Cardiac fibroblast (primary cell): ENCODE data around the gene KIRREL1.
A peak's percentile ranks its signal among the peaks of the same experiment; 100 is the strongest.

ENCODE experiments used
- DNase-seq, 2 donors: peaks; one replicate each; pipeline versions ENCODE4 v3.0.0 to v3.0.0-alpha.2; 2010; ENCODE audit warnings: low read depth in 2 of 2
- H3K4me3 ChIP-seq, 2 donors: replicated peaks in 1 of 2; 1 replicate in 1 of 2; 2 replicates in 1 of 2; pipeline ENCODE4 v1.5.1; 2011; ENCODE audit warnings: low read depth in 2 of 2, low read length in 2 of 2, mild to moderate bottlenecking in 2 of 2, moderate library complexity in 1 of 2
- CTCF ChIP-seq: IDR thresholded peaks from one replicate; pipeline ENCODE4 v1.5.1; 2011; ENCODE audit warnings: low read depth, mild to moderate bottlenecking, low read length, inconsistent platforms

KIRREL1 gene

GRCh38 chr1:157982136-157982535 lies 11.3 kb upstream of the KIRREL1 start:
- H3K4me3 ChIP-seq, result no peak overlapping the region
- DNase-seq, result no peak
- no peak for TF ChIP-seq CTCF

GRCh38 chr1:157983787-157984186 lies 9.7 kb upstream of the KIRREL1 start:
- no peak for DNase-seq
- TF ChIP-seq CTCF, result no peak
- no peak overlapping the region for H3K4me3 ChIP-seq

GRCh38 chr1:157984469-157984868 lies 9.0 kb upstream of the KIRREL1 start:
- H3K4me3 ChIP-seq, result no peak overlapping the region
- no peak for TF ChIP-seq CTCF
- DNase-seq, result no peak

- H3K4me3 ChIP-seq, result no peak overlapping the region
- no peak for TF ChIP-seq CTCF
- no peak for DNase-seq
Measured at GRCh38 chr1:157985473-157985872, 8.0 kb upstream of the KIRREL1 start.

GRCh38 chr1:157988002-157988401 lies 5.4 kb upstream of the KIRREL1 start:
- no peak overlapping the region for H3K4me3 ChIP-seq
- DNase-seq, result no peak
- TF ChIP-seq CTCF, result no peak

GRCh38 chr1:157992031-157992832 lies 1.2 kb upstream of the KIRREL1 start:
- TF ChIP-seq CTCF, result peak; percentile 99
- DNase-seq, result peak; percentile 77 to 79
- no peak overlapping the region for H3K4me3 ChIP-seq

GRCh38 chr1:157992833-157993146 lies 655 bp upstream of the KIRREL1 start:
- H3K4me3 ChIP-seq, result peak overlapping the region; percentile 94 to 96
- DNase-seq, result peak in 1 of 2 donors; percentile 57
- no peak for TF ChIP-seq CTCF
